ENCODE data around the gene EPN2.

EPN2 gene

GRCh38 chr17:19381741-19382444 is 144.7 kb downstream of the EPN2 start:
- DNase-seq (ENCODE audit: low read depth): no peak

GRCh38 chr17:19382531-19383444 is 145.6 kb downstream of the EPN2 start:
- no peak for DNase-seq (ENCODE audit: low read depth)

DNA sequence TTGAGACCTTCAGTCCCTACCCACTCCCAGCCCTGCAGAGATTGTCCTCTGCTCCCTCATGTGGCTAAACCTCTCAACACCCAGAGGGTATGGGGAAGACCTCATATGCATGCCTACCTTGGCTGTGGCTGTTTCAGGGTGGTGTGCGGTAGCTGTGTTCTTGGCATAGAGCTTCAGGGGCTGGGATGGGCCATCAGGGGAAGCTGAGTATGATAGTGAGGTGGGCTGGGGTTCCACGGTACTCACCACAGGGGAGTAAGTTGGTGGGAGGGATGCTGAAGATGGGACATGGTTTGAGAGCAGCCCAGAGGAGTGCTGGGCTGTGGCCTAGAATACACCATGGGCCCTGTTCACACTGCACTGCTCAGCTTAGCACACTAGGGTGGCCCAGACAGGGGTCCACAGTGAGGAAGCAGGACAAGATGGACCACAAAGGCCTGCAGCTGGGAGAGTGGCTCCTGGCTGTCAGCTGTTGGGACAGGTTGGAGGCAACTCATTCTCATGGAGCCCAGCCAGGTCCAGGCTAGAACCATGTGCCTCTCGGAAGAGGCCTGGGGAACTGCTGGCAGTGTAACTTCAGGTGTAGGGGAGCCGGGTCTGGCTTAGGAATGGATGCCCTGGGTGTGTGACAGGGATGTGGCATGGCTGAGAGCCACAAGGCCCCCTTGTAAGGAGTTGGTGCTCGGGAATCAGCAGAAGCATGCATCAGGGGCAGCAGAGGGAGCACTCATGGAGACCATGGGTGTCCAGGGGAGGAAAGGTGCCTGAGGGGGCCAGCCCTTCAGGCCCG is 146.7 kb downstream of the EPN2 start:
- no peak for DNase-seq (ENCODE audit: low read depth)

- DNase-seq (ENCODE audit: low read depth): no peak
Observed at GRCh38 chr17:19384723-19385391, 147.7 kb downstream of the EPN2 start.

DNA sequence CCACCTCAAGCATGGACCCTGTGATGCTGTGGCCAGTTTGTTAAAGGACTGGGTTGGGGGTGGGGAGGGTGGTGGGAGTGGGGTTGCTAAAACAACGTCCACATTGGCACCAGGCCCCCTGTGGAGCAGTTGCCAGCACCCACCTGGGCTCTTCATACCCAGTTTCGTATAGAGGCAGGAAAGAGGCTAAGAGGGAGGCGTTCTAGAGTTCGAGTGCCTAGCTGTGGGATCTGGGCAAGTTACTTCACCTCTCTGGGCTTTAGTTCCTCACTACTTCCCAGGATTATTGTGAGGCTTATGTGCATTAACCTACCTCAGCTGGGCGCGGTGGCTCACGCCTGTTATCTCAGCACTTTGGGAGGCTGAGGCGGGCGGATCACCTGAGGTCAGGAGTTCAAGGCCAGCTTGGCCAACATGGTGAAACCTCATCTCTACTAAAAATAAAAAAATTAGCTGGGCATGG is 148.4 kb downstream of the EPN2 start:
- no peak for DNase-seq (ENCODE audit: low read depth)

All from stimulated activated CD8-positive, alpha-beta memory T cell treated with anti-CD3 and anti-CD28 coated beads, Interleukin-15, amount 100 ng/mL, for 24 hours (primary cell).